NCI-H146 (cell line): ENCODE measurements around the gene SLC9A6.
"Not testable (repeated sequence)": the region's sequence is repeated elsewhere in the genome, so short reads cannot be mapped to it uniquely, and the experiment has no call there.

ENCODE experiments used
- DNase-seq: peaks from one replicate; lab custom pipeline; 2025; lab: John Stamatoyannopoulos, UW

SLC9A6 gene

DNA sequence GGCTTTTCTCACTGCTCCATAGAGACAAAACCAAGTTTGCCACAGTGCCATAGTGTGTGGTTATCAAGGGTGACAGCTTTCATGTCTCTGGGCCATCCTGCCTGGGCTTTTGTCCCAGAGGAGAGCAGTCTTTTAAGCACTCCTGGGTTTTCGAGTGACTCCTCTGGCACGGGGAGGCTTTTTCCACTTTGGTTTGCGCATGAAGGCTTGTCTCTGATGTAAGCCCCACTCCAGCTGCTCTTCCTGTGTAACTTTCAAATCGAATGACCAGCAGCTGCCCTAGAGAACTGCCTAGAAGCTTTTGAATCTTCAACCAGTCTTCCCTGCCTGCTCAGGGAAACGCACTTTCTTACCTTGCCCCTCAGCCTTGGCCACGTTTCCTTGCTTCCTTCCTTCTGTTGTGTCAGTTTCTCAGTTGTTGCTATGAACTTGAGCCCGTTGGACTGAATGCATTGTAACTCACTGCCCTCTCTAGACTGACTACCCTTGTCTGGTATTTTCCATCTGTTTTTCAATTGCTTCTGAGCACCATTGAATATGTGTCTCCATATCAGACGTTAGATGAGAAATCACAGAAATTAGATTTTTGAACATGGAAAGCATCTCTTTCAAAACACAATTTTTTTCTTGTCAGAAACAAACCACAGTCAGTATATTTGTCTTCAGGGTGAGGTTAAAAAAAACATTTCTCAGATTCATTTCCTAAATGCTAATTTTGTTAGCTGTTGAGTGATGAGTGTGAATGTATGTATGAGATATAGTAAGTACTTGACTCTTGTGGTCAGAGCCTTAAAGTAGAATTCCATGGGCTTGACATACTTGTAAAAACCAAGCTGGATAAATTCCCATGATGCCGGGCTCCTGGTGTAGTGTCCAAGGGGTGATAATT lies 45.3 kb downstream of the SLC9A6 start:
- no peak for DNase-seq

- no peak for DNase-seq
Measured at GRCh38 chrX:136031626-136032025, 46.4 kb downstream of the SLC9A6 start.

DNA sequence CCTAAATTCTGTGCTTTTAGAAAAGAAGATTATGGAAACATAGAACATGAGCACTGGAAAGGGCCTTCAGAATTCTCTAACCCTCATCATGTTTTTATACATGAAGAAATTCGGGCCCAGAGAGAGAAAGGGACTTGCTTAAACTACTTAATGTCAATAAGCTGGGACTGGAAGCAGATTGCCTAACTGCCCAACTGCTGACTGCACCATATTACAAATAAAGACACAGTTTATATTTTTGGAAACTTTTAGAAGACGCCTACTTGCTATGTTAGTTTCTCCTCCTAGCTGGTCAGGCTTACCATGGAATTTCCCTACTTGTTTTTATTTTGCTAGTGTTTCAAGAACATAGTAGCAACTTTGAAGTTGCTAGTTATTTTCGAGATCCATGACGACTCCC lies 47.1 kb downstream of the SLC9A6 start:
- no peak for DNase-seq

DNA sequence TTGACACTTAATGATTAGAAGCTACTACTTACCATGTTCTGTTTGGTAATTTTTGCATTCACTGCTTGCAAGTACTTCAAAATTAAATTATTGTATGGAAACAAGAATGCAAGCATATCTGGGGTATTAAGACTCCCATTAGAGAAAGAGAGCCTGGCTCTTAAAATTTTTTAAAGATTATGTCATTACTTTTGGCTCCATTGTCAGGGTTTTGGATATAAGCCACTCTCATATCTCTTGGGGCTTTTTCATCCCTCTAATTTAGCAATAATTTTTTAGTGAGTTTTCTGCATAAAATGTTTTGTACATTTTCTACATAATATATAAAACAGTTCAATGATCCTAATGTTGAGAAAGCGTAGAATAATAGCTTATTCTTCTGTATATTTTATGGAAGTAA lies 49.4 kb downstream of the SLC9A6 start:
- DNase-seq: no peak

- no peak for DNase-seq
Measured at GRCh38 chrX:136035663-136036062, 50.4 kb downstream of the SLC9A6 start.

DNA sequence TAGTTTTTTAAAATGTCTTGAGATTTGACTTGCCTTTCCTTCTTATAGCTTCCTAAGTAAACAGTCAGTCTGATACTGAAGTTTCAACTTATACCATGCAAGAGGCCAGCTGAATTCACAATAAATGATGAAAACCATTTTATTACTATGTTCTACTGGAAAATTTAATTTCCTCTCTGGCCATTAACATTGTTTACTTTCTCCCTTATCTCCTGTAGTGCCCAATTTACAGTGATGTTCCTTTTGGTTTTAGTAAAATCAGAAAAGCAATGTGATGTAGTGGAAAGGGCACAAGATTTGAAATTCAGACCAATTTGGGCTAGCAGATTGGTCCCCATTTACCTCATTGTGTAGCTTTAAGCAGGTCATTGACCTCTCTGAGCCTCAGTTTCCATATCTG lies 54.2 kb downstream of the SLC9A6 start:
- no peak for DNase-seq

GRCh38 chrX:136039968-136040367 lies 54.7 kb downstream of the SLC9A6 start:
- no peak for DNase-seq

GRCh38 chrX:136041254-136041812 lies 56.1 kb downstream of the SLC9A6 start:
- DNase-seq: no peak

GRCh38 chrX:136045008-136045407 lies 59.8 kb downstream of the SLC9A6 start:
- no peak for DNase-seq

GRCh38 chrX:136046295-136047015 lies 61.2 kb downstream of the SLC9A6 start:
- DNase-seq: no peak

- DNase-seq: no peak
Measured at GRCh38 chrX:136047016-136047642, 61.9 kb downstream of the SLC9A6 start.

- DNase-seq: no peak
Measured at GRCh38 chrX:136047969-136048368, 62.7 kb downstream of the SLC9A6 start.

GRCh38 chrX:136048446-136048845 lies 63.2 kb downstream of the SLC9A6 start:
- no peak for DNase-seq

GRCh38 chrX:136049608-136050007 lies 64.4 kb downstream of the SLC9A6 start:
- DNase-seq: no peak

GRCh38 chrX:136050875-136051274 lies 65.6 kb downstream of the SLC9A6 start:
- DNase-seq: not testable (repeated sequence)

DNA sequence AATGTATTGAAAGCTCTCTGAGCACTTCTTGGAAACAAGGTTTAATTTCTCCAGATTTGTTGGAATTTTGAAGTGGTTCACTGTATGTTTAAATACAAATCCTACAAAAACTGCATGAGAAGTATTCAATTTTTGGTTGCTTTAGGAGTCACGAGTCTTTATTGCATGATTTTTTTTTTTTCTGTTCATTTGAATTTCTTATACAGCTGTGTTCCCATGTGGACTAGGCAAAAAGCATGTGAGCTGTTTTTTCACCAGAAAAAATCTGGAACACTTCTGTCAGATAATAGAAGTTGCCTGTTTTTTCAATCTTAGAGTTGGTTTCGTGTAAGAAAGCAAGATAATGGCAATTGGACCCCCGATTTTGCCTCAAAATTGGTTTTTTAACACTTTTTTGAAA lies 66.4 kb downstream of the SLC9A6 start:
- no peak for DNase-seq

- DNase-seq: no peak
Measured at GRCh38 chrX:136055651-136056221, 70.5 kb downstream of the SLC9A6 start.

DNA sequence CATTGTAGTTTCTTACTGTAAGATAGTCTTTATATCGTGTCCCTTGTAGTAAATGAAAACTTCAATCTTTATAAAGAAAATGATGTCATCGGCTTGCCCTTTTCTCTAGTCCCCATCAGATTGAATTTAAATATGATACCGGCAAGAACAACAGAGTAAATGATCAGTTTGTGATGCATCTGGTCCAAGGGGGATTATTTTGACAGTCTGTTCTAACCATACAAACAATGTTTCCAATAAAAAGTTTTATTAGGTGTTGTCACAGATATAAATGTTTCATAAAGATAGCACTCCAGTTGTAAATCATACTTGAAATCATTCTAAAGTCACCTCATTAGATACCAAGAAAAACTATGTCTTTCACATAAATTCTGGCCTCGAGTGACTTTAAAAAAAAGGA lies 72.3 kb downstream of the SLC9A6 start:
- DNase-seq: no peak

DNA sequence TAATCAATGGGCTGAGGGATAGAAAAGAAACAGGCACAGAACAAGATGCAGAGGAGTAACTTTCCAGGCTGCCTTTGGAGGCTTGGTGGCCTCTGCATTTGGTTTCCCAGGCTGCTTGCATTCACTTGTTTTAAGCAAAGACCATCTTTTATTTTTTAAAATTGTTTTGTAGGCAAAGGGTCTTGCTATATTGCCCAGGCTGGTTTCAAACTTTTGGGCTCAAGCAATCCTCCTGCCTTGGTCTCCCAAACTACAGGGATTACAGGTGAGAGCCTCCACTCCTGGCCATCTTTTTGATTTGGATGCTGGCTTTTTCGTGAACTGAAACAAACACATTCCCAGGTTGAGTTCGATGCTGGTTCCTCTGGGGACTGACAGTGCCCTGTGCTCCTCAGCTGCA lies 74.1 kb downstream of the SLC9A6 start:
- no peak for DNase-seq

DNA sequence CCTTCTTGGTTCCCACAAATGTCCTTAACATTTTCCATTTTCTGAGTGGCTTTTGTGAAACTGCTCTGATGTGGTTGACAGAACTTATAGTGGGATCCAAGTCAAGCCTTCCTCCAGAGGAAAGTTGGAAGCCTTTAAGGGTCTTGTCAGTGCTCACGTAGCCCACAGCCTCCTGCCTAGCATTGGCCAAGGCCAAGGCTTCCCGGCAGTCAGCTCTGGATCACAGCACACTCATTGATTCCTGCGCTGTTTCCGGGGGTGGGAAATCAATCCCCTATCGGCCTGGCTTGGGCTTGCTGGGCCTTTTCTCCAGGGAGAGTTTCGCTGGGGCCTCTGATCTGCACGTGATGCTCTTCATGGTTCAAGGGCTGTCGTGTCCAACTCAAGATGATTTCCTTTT lies 76.1 kb downstream of the SLC9A6 start:
- DNase-seq: no peak

DNA sequence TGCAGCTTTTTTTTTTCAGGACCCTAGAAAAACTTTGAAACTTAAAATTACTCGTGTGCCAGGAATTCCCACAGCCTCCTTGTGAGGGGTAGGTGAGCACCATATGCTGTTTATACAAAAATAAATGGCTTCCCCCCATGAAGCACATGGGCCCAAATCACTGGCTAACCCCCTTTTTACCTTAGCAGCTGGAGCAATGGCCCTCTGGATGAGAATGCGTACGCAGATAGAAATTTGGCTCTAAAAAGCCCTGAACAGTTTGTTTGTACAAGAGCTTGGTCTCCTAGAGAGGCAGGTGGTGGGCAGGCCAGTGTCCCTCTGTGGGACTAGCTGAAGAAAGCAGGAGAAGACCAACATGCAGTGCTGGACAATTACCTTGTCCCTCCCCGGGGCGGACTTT lies 76.5 kb downstream of the SLC9A6 start:
- DNase-seq: no peak
